ENCODE results near the gene CUL9.

DNA sequence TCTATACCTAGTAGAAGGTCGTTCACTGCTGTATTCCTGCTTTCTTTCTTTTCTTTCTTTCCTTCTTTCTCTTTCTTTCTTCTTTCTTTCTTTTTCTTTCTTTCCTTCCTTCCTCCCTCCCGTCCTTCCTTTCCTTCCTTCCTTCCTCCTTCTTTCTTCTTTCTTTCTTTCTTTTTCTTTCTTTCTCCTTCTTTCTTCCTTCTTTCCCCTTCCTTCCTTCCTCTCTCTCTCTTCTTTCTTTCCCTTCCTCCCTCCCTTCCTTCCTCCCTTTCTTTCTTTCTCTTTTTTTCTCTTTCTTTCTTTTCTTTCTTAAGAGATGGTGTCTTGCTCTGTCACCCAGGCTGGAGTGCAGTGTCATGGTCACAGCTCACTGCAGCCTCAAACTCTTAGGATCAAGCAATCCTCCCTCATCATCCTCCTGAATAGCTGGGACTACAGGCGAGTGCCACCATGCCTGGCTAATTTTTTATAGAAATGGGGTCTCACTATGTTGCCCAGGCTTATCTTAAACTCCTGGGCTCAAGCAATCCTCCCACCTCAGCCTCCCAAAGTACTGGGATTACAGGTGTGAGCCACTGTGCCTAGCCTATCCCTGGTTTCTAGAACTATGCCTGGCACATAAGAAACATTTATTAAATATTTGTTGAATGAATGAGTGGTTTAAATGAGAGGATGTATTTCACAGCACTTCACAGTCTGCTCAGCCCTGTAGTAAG, 49.9 kb downstream of the CUL9 start:
- TF ChIP-seq, protein P1, sequence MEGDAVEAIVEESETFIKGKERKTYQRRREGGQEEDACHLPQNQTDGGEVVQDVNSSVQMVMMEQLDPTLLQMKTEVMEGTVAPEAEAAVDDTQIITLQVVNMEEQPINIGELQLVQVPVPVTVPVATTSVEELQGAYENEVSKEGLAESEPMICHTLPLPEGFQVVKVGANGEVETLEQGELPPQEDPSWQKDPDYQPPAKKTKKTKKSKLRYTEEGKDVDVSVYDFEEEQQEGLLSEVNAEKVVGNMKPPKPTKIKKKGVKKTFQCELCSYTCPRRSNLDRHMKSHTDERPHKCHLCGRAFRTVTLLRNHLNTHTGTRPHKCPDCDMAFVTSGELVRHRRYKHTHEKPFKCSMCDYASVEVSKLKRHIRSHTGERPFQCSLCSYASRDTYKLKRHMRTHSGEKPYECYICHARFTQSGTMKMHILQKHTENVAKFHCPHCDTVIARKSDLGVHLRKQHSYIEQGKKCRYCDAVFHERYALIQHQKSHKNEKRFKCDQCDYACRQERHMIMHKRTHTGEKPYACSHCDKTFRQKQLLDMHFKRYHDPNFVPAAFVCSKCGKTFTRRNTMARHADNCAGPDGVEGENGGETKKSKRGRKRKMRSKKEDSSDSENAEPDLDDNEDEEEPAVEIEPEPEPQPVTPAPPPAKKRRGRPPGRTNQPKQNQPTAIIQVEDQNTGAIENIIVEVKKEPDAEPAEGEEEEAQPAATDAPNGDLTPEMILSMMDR (IDR thresholded peaks at IDR 0.05): no peak
- no peak for TF ChIP-seq POLR2A (IDR thresholded peaks at IDR 0.05)

All from testis (tissue), 2 donors.